ENCODE measurements around the gene MKNK2. TPM values are rescaled to one million over a fixed set of nuclear protein-coding genes. Genes with fewer than 3 reads are reported as not detected.

The MKNK2 gene
- total RNA-seq, 1 donor from 2014 or later = 154 TPM

DNA sequence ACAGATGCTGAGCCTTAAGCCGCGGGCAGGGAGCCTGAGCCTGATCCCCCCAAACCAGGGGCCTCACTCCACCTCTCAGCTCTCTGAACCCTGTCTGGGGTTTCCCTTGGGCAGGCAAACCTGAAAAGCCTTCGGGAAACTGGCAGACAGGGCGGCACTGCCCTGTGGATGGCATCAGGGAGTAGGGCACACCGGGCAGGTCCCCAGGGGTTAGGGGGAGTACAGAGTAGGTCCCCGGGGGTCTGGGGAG lies 9.7 kb downstream of the MKNK2 start:
- peak overlapping the region; percentile 33 for H3K4me3 ChIP-seq (ENCODE audit: low read depth, low read length)
- TF ChIP-seq, protein P1, sequence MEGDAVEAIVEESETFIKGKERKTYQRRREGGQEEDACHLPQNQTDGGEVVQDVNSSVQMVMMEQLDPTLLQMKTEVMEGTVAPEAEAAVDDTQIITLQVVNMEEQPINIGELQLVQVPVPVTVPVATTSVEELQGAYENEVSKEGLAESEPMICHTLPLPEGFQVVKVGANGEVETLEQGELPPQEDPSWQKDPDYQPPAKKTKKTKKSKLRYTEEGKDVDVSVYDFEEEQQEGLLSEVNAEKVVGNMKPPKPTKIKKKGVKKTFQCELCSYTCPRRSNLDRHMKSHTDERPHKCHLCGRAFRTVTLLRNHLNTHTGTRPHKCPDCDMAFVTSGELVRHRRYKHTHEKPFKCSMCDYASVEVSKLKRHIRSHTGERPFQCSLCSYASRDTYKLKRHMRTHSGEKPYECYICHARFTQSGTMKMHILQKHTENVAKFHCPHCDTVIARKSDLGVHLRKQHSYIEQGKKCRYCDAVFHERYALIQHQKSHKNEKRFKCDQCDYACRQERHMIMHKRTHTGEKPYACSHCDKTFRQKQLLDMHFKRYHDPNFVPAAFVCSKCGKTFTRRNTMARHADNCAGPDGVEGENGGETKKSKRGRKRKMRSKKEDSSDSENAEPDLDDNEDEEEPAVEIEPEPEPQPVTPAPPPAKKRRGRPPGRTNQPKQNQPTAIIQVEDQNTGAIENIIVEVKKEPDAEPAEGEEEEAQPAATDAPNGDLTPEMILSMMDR (conservative IDR thresholded peaks at IDR 0.05; ENCODE audit: low read depth, low read length) = no peak
- no peak for DNase-seq (ENCODE audit: low read depth)

DNA sequence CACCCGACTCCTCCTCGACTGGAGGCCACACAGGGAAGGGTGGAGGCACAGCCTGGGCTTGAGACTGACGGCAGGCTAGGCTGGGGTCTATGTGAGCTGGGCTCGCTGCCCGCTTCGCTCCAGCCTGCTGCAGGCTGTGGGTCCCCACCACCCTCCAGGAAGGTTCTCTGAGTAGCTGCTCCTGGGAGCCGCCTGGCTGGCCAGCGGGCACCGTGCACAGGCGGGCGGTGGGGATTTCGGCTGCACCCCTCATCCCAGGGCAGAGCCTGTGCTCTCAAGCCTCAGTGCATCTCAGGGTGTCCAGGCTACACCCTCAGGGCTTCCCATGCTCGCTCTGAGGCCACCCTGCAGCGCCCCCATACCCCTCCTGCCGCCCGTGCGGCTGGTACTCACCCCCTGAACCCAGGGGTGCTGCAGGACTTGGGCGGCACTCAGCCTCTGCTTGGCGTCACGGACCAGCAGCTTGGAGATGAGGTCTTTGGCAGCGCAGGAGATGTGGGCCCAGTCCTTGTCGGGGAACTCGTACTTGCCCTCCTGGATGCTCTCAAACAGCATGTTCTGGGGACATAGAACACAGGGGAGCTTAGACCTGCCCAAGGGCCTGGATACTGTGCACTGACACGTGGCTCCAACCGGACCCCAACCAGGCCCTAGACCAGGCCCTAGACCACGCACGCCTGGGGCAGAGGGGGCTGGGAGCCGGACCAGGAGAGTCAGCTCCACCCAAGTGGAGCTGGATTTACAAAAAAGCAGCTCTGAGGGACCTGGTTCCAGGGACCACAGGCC lies 10.2 kb downstream of the MKNK2 start:
- DNase-seq (ENCODE audit: low read depth) = no peak
- TF ChIP-seq, protein P1 (conservative IDR thresholded peaks at IDR 0.05; ENCODE audit: low read depth, low read length) = no peak
- H3K4me3 ChIP-seq (ENCODE audit: low read depth, low read length) = no peak overlapping the region

DNA sequence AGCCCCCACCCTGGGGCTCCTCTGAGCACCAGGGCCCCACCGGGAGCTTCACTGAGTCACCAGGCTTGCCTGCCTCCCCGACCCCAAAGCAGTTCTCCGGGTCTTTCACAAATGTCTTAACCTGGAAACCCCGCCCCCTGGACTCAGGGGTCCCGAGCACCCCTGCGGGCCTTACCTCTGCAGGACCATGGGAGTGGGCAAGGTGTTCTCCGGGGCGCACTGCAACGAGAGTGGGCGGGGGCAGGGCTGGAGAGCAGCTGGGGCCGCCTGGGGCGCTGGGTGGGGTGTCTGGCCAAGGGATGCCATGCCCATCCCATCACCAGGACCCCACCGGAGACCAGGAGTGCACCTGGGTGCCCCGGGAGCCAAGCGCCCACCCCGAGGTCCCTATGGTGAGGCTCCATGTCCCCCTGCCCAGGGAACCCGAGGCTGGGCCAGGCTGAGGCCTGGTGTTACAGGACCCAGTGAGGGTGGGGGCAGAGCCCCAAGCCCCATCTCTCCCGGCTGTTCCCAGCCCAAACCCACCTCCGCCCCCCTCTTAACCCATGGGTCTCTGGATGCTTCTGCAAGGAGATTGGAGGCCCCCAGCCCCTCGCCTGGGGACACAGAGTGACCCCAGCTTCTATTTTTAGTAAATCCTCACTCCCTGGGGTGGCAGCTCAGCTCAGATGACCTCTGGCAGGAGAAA lies 10.9 kb downstream of the MKNK2 start:
- DNase-seq (ENCODE audit: low read depth) = no peak
- TF ChIP-seq, protein P1 (conservative IDR thresholded peaks at IDR 0.05; ENCODE audit: low read depth, low read length) = no peak
- H3K4me3 ChIP-seq (ENCODE audit: low read depth, low read length) = no peak overlapping the region

DNA sequence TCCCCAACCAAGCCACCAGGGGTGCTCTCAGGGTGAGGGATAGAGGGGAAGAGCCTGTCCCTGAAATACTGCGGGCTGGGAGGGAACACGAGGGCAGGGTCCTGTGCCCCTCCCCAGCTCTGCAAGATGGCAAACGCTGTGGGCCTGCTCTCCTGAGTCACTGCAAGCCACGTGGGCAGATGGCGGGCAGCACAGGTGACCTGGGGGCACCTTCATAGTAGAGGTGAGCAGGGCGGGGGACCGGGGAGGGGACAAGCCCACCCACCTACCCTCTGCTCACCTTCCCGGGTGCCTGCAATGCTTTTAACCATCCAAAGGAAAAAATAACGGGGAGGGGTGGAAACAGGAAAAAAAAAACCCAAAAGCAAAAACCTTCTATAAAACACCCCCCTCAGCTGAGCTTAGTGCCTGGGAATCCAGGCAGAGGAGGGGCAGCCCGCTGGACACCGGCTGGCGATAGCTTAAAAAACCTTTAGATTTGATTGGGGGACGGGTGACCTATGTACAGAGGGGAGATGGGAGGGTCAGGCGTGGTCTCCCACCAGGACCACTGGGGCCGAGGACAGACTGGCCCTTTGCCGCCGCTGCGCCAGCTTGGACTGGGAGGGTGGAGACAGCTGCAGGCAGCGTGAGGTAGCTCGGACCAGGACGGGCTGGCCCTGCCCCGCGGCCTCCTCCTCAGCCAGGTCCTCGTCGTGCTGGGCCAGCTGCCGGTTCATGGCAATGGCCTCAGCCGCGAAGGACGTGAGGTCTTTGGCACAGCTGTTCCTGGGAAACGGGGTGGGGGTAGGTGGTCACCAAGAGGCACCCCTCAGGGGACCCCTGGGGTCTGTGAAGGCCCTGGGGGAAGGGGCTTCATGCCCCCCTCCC lies 11.7 kb downstream of the MKNK2 start:
- no peak overlapping the region for H3K4me3 ChIP-seq (ENCODE audit: low read depth, low read length)
- TF ChIP-seq, protein P1 (conservative IDR thresholded peaks at IDR 0.05; ENCODE audit: low read depth, low read length) = no peak
- no peak for DNase-seq (ENCODE audit: low read depth)

DNA sequence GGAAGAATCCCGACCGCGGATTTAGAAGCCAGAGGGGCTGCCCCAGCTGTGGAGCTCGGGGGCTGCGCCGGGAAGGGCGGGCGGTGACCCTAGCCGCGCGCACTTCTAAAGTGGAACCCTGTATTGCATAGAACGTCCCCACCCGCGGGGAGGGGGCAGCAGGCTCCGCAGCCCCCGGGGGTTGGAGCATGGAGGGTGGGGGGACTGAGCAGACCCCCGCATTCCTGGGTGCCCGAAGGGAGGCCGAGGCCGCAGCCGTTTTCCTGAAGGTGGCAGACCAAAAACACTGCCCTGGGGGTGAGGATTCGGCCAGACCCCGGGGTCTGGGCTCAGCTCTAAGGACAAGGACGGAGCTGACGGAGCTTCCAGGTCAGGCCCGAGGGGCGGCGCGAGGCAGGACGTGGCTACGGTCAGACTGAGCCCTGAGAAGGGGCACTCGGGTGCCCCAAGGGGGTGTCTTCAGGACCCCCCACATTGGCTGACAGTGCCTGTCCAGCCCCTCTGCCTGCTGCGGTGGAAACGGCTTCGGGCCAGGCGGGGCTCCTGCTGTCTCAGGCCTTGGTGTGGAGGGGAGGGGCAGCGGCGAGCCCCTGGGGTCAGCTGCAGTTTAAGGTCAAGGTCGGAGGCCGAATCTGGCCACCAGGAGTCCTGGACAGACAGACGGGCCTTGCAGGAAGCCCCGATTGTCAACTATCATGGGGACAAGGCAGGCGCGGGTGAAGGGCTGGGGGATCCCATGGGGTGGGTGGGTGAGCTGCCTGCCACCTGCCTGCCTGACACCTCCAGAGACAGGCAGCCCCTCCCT lies 12.6 kb downstream of the MKNK2 start:
- no peak for DNase-seq (ENCODE audit: low read depth)
- TF ChIP-seq, protein P1 (conservative IDR thresholded peaks at IDR 0.05; ENCODE audit: low read depth, low read length) = no peak

DNA sequence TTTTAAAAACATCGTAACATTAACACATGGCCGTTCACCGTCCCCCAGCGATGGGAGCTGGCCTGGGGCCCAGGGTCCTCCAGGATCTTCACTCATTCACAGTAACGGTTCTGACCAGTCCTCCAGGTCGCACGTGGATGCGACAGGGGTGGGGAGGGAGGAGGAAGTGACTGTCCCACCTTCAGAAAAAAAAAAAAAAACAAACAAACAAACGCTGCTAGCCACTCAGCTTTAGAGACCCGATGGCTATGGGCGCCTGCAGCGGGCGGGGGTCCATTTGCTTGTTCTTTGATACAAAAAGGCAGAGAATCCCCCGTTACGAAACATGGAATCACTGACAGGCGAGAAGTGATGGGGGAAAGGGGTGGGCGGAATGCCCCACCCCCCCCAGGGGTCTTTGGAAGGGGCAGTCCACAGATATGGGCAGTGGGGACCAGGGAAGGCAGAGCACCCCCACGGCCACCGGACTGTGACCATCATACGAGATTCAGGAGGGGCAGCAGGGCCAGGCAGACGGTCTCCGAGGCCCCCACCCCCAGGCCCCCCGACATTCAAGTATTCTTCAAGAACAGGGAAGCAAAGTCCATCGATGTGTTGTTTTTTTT lies 13.3 kb downstream of the MKNK2 start:
- DNase-seq (ENCODE audit: low read depth) = no peak
- H3K4me3 ChIP-seq (ENCODE audit: low read depth, low read length) = no peak overlapping the region
- TF ChIP-seq, protein P1 (conservative IDR thresholded peaks at IDR 0.05; ENCODE audit: low read depth, low read length) = no peak

More for the DNA sequence above, 12.6 kb downstream of the MKNK2 start:
- H3K4me3 ChIP-seq (ENCODE audit: low read depth, low read length) = no peak overlapping the region
